GM18870 (cell line): ENCODE results near the gene RGL1.

Experiments used
- ATAC-seq: cut with Tn5 transposase; IDR thresholded peaks from one replicate; pipeline ENCODE4 v1.9.1; 2021; ENCODE audit warnings: moderate library complexity; ENCODE audit not compliant: unreplicated experiment

RGL1 gene

GRCh38 chr1:183859119-183859518 lies 54.2 kb downstream of the RGL1 start:
- no peak for ATAC-seq

- ATAC-seq: no peak
Measured at GRCh38 chr1:183859831-183860230, 54.9 kb downstream of the RGL1 start.

- ATAC-seq: no peak
Measured at GRCh38 chr1:183862967-183863366, 58.0 kb downstream of the RGL1 start.

- ATAC-seq: no peak
Measured at GRCh38 chr1:183863852-183864251, 58.9 kb downstream of the RGL1 start.

- no peak for ATAC-seq
Measured at GRCh38 chr1:183864611-183865010, 59.7 kb downstream of the RGL1 start.

GRCh38 chr1:183869230-183869629 lies 64.3 kb downstream of the RGL1 start:
- ATAC-seq: no peak

- no peak for ATAC-seq
Measured at GRCh38 chr1:183869664-183870063, 64.7 kb downstream of the RGL1 start.

GRCh38 chr1:183870351-183871077 lies 65.6 kb downstream of the RGL1 start:
- no peak for ATAC-seq

- no peak for ATAC-seq
Measured at GRCh38 chr1:183871142-183871541, 66.2 kb downstream of the RGL1 start.

- no peak for ATAC-seq
Measured at GRCh38 chr1:183871601-183872000, 66.7 kb downstream of the RGL1 start.

- no peak for ATAC-seq
Measured at GRCh38 chr1:183872403-183872802, 67.5 kb downstream of the RGL1 start.

GRCh38 chr1:183873642-183874041 lies 68.7 kb downstream of the RGL1 start:
- no peak for ATAC-seq

GRCh38 chr1:183876309-183876708 lies 71.4 kb downstream of the RGL1 start:
- ATAC-seq: no peak

GRCh38 chr1:183877053-183877720 lies 72.3 kb downstream of the RGL1 start:
- ATAC-seq: no peak

GRCh38 chr1:183879494-183879893 lies 74.6 kb downstream of the RGL1 start:
- no peak for ATAC-seq

- ATAC-seq: no peak
Measured at GRCh38 chr1:183879966-183880365, 75.0 kb downstream of the RGL1 start.

GRCh38 chr1:183880531-183881243 lies 75.8 kb downstream of the RGL1 start:
- no peak for ATAC-seq

GRCh38 chr1:183881387-183882131 lies 76.6 kb downstream of the RGL1 start:
- no peak for ATAC-seq

GRCh38 chr1:183882335-183883167 lies 77.6 kb downstream of the RGL1 start:
- no peak for ATAC-seq

- no peak for ATAC-seq
Measured at GRCh38 chr1:183883623-183884022, 78.7 kb downstream of the RGL1 start.
